ENCODE results near the gene ITGAX. TPM values are rescaled to one million over a fixed set of nuclear protein-coding genes. Genes with fewer than 3 reads are reported as not detected.

The ITGAX gene
- total and polyA plus RNA-seq, 10 of the 15 experiments (the other 5 are each of a cell fraction or from before 2014, with no cell fraction given): 1.6 to 37.9 (median 17.9) TPM

- no peak for TF ChIP-seq CEBPB (IDR thresholded peaks at IDR 0.05; ENCODE audit: borderline replicate concordance in 1 of 2, low read depth in 2 of 2, low read length in 2 of 2)
- TF ChIP-seq, protein P1, sequence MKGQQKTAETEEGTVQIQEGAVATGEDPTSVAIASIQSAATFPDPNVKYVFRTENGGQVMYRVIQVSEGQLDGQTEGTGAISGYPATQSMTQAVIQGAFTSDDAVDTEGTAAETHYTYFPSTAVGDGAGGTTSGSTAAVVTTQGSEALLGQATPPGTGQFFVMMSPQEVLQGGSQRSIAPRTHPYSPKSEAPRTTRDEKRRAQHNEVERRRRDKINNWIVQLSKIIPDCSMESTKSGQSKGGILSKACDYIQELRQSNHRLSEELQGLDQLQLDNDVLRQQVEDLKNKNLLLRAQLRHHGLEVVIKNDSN (IDR thresholded peaks at IDR 0.05; ENCODE audit: borderline replicate concordance, extremely low read length, insufficient read depth, low read depth, low read length): no peak
- no peak for TF ChIP-seq CEBPZ (IDR thresholded peaks at IDR 0.05; ENCODE audit: low read depth, low read length)
- TF ChIP-seq, protein P2, sequence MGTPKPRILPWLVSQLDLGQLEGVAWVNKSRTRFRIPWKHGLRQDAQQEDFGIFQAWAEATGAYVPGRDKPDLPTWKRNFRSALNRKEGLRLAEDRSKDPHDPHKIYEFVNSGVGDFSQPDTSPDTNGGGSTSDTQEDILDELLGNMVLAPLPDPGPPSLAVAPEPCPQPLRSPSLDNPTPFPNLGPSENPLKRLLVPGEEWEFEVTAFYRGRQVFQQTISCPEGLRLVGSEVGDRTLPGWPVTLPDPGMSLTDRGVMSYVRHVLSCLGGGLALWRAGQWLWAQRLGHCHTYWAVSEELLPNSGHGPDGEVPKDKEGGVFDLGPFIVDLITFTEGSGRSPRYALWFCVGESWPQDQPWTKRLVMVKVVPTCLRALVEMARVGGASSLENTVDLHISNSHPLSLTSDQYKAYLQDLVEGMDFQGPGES (IDR thresholded peaks at IDR 0.05): no peak
- TF ChIP-seq ZNF217 (IDR thresholded peaks at IDR 0.05): no peak
- TF ChIP-seq, protein P3, sequence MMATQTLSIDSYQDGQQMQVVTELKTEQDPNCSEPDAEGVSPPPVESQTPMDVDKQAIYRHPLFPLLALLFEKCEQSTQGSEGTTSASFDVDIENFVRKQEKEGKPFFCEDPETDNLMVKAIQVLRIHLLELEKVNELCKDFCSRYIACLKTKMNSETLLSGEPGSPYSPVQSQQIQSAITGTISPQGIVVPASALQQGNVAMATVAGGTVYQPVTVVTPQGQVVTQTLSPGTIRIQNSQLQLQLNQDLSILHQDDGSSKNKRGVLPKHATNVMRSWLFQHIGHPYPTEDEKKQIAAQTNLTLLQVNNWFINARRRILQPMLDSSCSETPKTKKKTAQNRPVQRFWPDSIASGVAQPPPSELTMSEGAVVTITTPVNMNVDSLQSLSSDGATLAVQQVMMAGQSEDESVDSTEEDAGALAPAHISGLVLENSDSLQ (IDR thresholded peaks at IDR 0.05): peak; percentile 42
- TF ChIP-seq HDAC6 (IDR thresholded peaks at IDR 0.05; ENCODE audit: unreplicated experiment): no peak
- TF ChIP-seq, protein P4, sequence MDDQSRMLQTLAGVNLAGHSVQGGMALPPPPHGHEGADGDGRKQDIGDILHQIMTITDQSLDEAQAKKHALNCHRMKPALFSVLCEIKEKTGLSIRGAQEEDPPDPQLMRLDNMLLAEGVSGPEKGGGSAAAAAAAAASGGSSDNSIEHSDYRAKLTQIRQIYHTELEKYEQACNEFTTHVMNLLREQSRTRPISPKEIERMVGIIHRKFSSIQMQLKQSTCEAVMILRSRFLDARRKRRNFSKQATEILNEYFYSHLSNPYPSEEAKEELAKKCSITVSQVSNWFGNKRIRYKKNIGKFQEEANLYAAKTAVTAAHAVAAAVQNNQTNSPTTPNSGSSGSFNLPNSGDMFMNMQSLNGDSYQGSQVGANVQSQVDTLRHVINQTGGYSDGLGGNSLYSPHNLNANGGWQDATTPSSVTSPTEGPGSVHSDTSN (IDR thresholded peaks at IDR 0.05; ENCODE audit: insufficient replicate concordance, low read depth, low read length): no peak
- peak; percentile 45 for TF ChIP-seq POLR2A (IDR thresholded peaks at IDR 0.05; ENCODE audit: low read depth, low read length)
- TF ChIP-seq POU2F2 (IDR thresholded peaks at IDR 0.05; ENCODE audit: borderline replicate concordance, low read depth, low read length): 0 out of 3 replicates have a peak, but pooled peaks have one; percentile 17
- no peak for TF ChIP-seq KDM1A (IDR thresholded peaks at IDR 0.05; ENCODE audit: borderline replicate concordance)
- peak in 1 of 2 experiments; percentile 74; a peak in 2 of 4 replicates for TF ChIP-seq EP300 (IDR thresholded peaks at IDR 0.05; ENCODE audit: borderline replicate concordance in 1 of 2, control insufficient read depth in 1 of 2, low read depth in 2 of 2, low read length in 2 of 2)
- TF ChIP-seq NRF1 (conservative IDR thresholded peaks at IDR 0.05; ENCODE audit: low read depth, low read length): no peak
- peak; percentile 53; the same call in 1 of the 2 replicates for TF ChIP-seq FOXK2 (IDR thresholded peaks at IDR 0.05)
- TF ChIP-seq CBFB (IDR thresholded peaks at IDR 0.05; ENCODE audit: low read depth): peak; percentile 91
- peak; percentile 74; the same call in 1 of the 2 replicates for TF ChIP-seq DPF2 (IDR thresholded peaks at IDR 0.05)
- peak; percentile 38 for TF ChIP-seq ATF7 (IDR thresholded peaks at IDR 0.05; ENCODE audit: low read depth)
- TF ChIP-seq FOS (IDR thresholded peaks at IDR 0.05; ENCODE audit: borderline replicate concordance, extremely low read depth, insufficient read length): no peak
- 0 out of 2 replicates have a peak, but pooled peaks have one; percentile 35 for TF ChIP-seq WRNIP1 (IDR thresholded peaks at IDR 0.05; ENCODE audit: borderline replicate concordance, low read depth, low read length)
- TF ChIP-seq IKZF1 (conservative IDR thresholded peaks at IDR 0.05): peak; percentile 62
- no peak for TF ChIP-seq TCF7 (IDR thresholded peaks at IDR 0.05; ENCODE audit: borderline replicate concordance)
- 0 out of 2 replicates have a peak, but pooled peaks have one; percentile 11 for TF ChIP-seq PAX5 (IDR thresholded peaks at IDR 0.05; ENCODE audit: borderline replicate concordance, low read depth, low read length)
Measured at GRCh38 chr16:31354394-31355291, at the start of gene ITGAX (continued).

Data from GM12878 (cell line).